H1 (cell line): ENCODE data around the gene PCDHB8. TPM values are rescaled to one million over a fixed set of nuclear protein-coding genes. Genes with fewer than 3 reads are reported as not detected.

ENCODE experiments used
- CTCF ChIA-PET: fragments of 300-600 bp; sonication (Branson Sonifier 250); formaldehyde crosslinking; loops from one replicate; lab custom pipeline; 2021; ENCODE audit not compliant: partially characterized antibody; lab: Charles Lee
- POLR2A ChIA-PET: fragments of 300-600 bp; sonication (Branson Sonifier 250); formaldehyde crosslinking; loops from one replicate; lab custom pipeline; 2021; ENCODE audit warnings: inconsistent platforms; ENCODE audit not compliant: partially characterized antibody; lab: Charles Lee
- DNase-seq, 2 experiments: peaks; one replicate each; pipeline versions ENCODE4 v3.0.0 to v3.0.0-alpha.2; 2010 to 2022; ENCODE audit warnings: low spot score in 2 of 2, low read depth in 1 of 2, mixed read lengths in 1 of 2
- FAIRE-seq: peaks from 2 replicates; lab custom pipeline; 2011; peaks lifted over from hg19 to GRCh38; lab: Jason Lieb, UNC
- H2AFZ ChIP-seq: 2 replicates; pipeline ENCODE4 v1.8.1; 2012; ENCODE audit warnings: low read length, inconsistent platforms
- H2AK5ac ChIP-seq: 2 replicates; pipeline ENCODE4 v1.6.1; 2013; ENCODE audit warnings: low read depth, low read length
- H2BK120ac ChIP-seq: replicated peaks from 2 replicates; pipeline ENCODE3; 2013; ENCODE audit warnings: low read depth, low read length, inconsistent platforms
- H2BK12ac ChIP-seq: 2 replicates; pipeline ENCODE4 v1.6.1; 2013; ENCODE audit warnings: low read depth, low read length
- H2BK15ac ChIP-seq: 2 replicates; pipeline ENCODE4 v1.6.1; 2013; ENCODE audit warnings: low read length
- H2BK20ac ChIP-seq: 2 replicates; pipeline ENCODE4 v1.6.1; 2013; ENCODE audit warnings: low read length
- H2BK5ac ChIP-seq: 2 replicates; pipeline ENCODE4 v1.6.1; 2013; ENCODE audit warnings: low read depth, low read length
- H3K14ac ChIP-seq: 2 replicates; pipeline ENCODE4 v1.6.1; 2013; ENCODE audit warnings: inconsistent platforms; ENCODE audit not compliant: insufficient read length
- H3K18ac ChIP-seq: 2 replicates; pipeline ENCODE4 v1.6.1; 2013; ENCODE audit warnings: low read length; ENCODE audit errors: extremely low read depth
- H3K23ac ChIP-seq: 2 replicates; pipeline ENCODE4 v1.6.1; 2013; ENCODE audit warnings: inconsistent platforms; ENCODE audit not compliant: insufficient read length
- H3K23me2 ChIP-seq: 2 replicates; pipeline ENCODE4 v1.6.1; 2013; ENCODE audit warnings: low read depth, low read length
- H3K27ac ChIP-seq: 2 replicates; pipeline ENCODE4 v1.6.1; 2011; ENCODE audit warnings: low read depth, low read length, inconsistent platforms
- H3K27me3 ChIP-seq, 4 experiments: replicated peaks in 1 of 4; 1 replicate in 1 of 4; 2 replicates in 3 of 4; pipeline versions ENCODE4 v1.6.1 to v1.8.1; 2011 to 2013; ENCODE audit warnings: low read length in 3 of 4, mild to moderate bottlenecking in 3 of 4, inconsistent platforms in 2 of 4, mixed read lengths in 2 of 4, moderate library complexity in 1 of 4; ENCODE audit not compliant: control insufficient read depth in 3 of 4, insufficient read depth in 3 of 4; ENCODE audit errors: extremely low read depth in 1 of 4
- H3K36me3 ChIP-seq, 4 experiments: 2 replicates each; pipeline versions ENCODE4 v1.6.1 to v1.8.1; 2011 to 2013; ENCODE audit warnings: mild to moderate bottlenecking in 4 of 4, low read length in 3 of 4, moderate library complexity in 2 of 4, control low read depth in 1 of 4, inconsistent platforms in 1 of 4; ENCODE audit not compliant: insufficient read depth in 4 of 4, control insufficient read depth in 2 of 4
- H3K4ac ChIP-seq: replicated peaks from 2 replicates; pipeline ENCODE3; 2013; ENCODE audit warnings: low read length, low read depth, mixed read lengths, inconsistent platforms; ENCODE audit not compliant: insufficient read length
- H3K4me1 ChIP-seq, 4 experiments: replicated peaks in 1 of 4; 1 replicate in 1 of 4; 2 replicates in 3 of 4; pipeline versions ENCODE4 v1.6.1 to v1.8.1; 2011 to 2013; ENCODE audit warnings: low read length in 3 of 4, inconsistent platforms in 2 of 4, mixed read lengths in 1 of 4; ENCODE audit not compliant: insufficient read depth in 4 of 4, control insufficient read depth in 3 of 4
- H3K4me2 ChIP-seq, 2 experiments: 2 replicates each; pipeline versions ENCODE4 v1.6.1 to v1.8.1; 2011 to 2013; ENCODE audit warnings: low read depth in 2 of 2, low read length in 2 of 2, control low read depth in 1 of 2, inconsistent platforms in 1 of 2, mild to moderate bottlenecking in 1 of 2; ENCODE audit not compliant: insufficient read depth in 1 of 2
- H3K4me3 ChIP-seq, 4 experiments: fragments of 200-600, 300-600 bp in 1 of 4; sonication (generic), shearing (Covaris generic), sonication (Bioruptor Twin) in 1 of 4; 2 replicates each; pipeline versions ENCODE4 v1.5.1 to v1.8.1; 2011 to 2016; ENCODE audit warnings: low read length in 4 of 4, low read depth in 3 of 4, control low read depth in 2 of 4, inconsistent platforms in 2 of 4, mild to moderate bottlenecking in 2 of 4, mixed read lengths in 1 of 4, moderate library complexity in 1 of 4; ENCODE audit not compliant: insufficient read depth in 2 of 4; ENCODE audit errors: extremely low read depth in 1 of 4
- H3K56ac ChIP-seq: replicated peaks from 2 replicates; pipeline ENCODE3; 2013; ENCODE audit warnings: low read depth, mild to moderate bottlenecking, mixed read lengths, low read length, inconsistent platforms; ENCODE audit not compliant: insufficient read length
- H3K79me1 ChIP-seq: 2 replicates; pipeline ENCODE4 v1.6.1; 2013; ENCODE audit warnings: low read depth, low read length, control low read depth
- H3K79me2 ChIP-seq, 2 experiments: 2 replicates each; pipeline versions ENCODE4 v1.6.1 to v1.8.1; 2012 to 2013; ENCODE audit warnings: low read length in 2 of 2, mild to moderate bottlenecking in 2 of 2, inconsistent platforms in 1 of 2; ENCODE audit not compliant: insufficient read depth in 2 of 2, control insufficient read depth in 1 of 2
- H3K9ac ChIP-seq, 4 experiments: replicated peaks in 1 of 4; 1 replicate in 1 of 4; 2 replicates in 3 of 4; pipeline versions ENCODE4 v1.6.1 to v1.8.1; 2011 to 2013; ENCODE audit warnings: low read depth in 3 of 4, low read length in 3 of 4, control low read depth in 2 of 4, mild to moderate bottlenecking in 2 of 4, moderate library complexity in 2 of 4, inconsistent platforms in 1 of 4; ENCODE audit errors: extremely low read depth in 1 of 4
- H3K9me3 ChIP-seq, 2 experiments: 2 replicates each; pipeline versions ENCODE4 v1.6.1 to v1.8.1; 2012 to 2013; ENCODE audit warnings: mild to moderate bottlenecking in 2 of 2, moderate library complexity in 2 of 2, control low read depth in 1 of 2, inconsistent platforms in 1 of 2, low read depth in 1 of 2, low read length in 1 of 2, mixed read lengths in 1 of 2; ENCODE audit not compliant: insufficient read depth in 2 of 2
- H4K20me1 ChIP-seq, 2 experiments: replicated peaks in 1 of 2; 2 replicates each; pipeline versions ENCODE3 to v1.8.1; 2011 to 2013; ENCODE audit warnings: inconsistent platforms in 2 of 2, low read length in 2 of 2, mild to moderate bottlenecking in 1 of 2; ENCODE audit not compliant: insufficient read depth in 2 of 2, control insufficient read depth in 1 of 2
- H4K5ac ChIP-seq: 2 replicates; pipeline ENCODE4 v1.6.1; 2013; ENCODE audit warnings: low read length, low read depth, mixed read lengths, inconsistent platforms; ENCODE audit not compliant: insufficient read length
- H4K8ac ChIP-seq: 2 replicates; pipeline ENCODE4 v1.8.0; 2013; ENCODE audit warnings: mild to moderate bottlenecking, moderate library complexity, low read length, inconsistent platforms; ENCODE audit not compliant: insufficient read depth; ENCODE audit errors: extremely low read depth
- H4K91ac ChIP-seq: replicated peaks from 2 replicates; pipeline ENCODE3; 2013; ENCODE audit warnings: low read length, mixed read lengths, inconsistent platforms; ENCODE audit not compliant: insufficient read length
- PHF8 ChIP-seq: fragments of 200-600 bp; sonication (generic); conservative IDR thresholded peaks from 2 replicates; pipeline ENCODE4 v1.7.1; 2012; ENCODE audit warnings: low read depth, mild to moderate bottlenecking, inconsistent platforms, low read length, moderate library complexity
- SIRT6 ChIP-seq: IDR thresholded peaks from one replicate; pipeline ENCODE4 v1.7.1; 2012; ENCODE audit warnings: low read length, inconsistent platforms
- WGBS, 2 experiments: shearing (Covaris generic) in 1 of 2; methylation state at CpG; one replicate each; pipeline versions ENCODE4 v1.1.6 to v1.1.7; 2013 to 2015; ENCODE audit warnings: low lambda C conversion rate in 2 of 2, mixed read lengths in 2 of 2, inconsistent platforms in 1 of 2, low coverage in 1 of 2, missing lambda C conversion rate in 1 of 2; ENCODE audit not compliant: insufficient replicate concordance in 2 of 2, insufficient coverage in 1 of 2, insufficient read length in 1 of 2; ENCODE audit errors: extremely low coverage in 1 of 2, missing lambda C conversion rate in 1 of 2; 5-methylcytosine and 5-hydroxymethylcytosine counted together
- polyA plus RNA-seq, 7 experiments: library from polyadenylated mRNA; depleted of rRNA in 3 of 7; stranded (reverse) in 5 of 7; unstranded in 2 of 7; fragments of >200 nt in 5 of 7; fragments of 200-250 nt in 2 of 7; gene quantifications; 1 replicate in 5 of 7; 2 replicates in 1 of 7; 4 replicates in 1 of 7; pipeline versions ENCODE4 v1.2.1 to v1.2.3, GENCODE V29; 2011 to 2013; ENCODE audit warnings: missing spikeins in 2 of 7, mixed read lengths in 2 of 7
- total RNA-seq: library from RNA; stranded (reverse); fragmentation: NEBNext Ultra II Directional; extraction: Animal tissue kit (Norgen Biotek cat#: 25700); gene quantifications from 2 replicates; pipeline ENCODE4 v1.2.1, GENCODE V29; 2021

The PCDHB8 gene
- total and polyA plus RNA-seq, 2 of the 8 experiments (the other 6 are each of a cell fraction or from before 2014, with no cell fraction given): 0.24 to 1.1 TPM

GRCh38 chr5:141150993-141151325 lies 26.6 kb upstream of the PCDHB8 start:
- H3K9ac ChIP-seq: no peak overlapping the region
- H4K20me1 ChIP-seq: no peaks in the 10 kb centered on the region
- H2AFZ ChIP-seq: no peak overlapping the region
- no peak overlapping the region for H4K5ac ChIP-seq
- H3K4me1 ChIP-seq: no peaks in the 10 kb centered on the region
- H3K27me3 ChIP-seq: no peaks in the 10 kb centered on the region
- no peak overlapping the region for H3K14ac ChIP-seq
- H3K18ac ChIP-seq: no peak overlapping the region
- 93% methylated on average over 13 of the region's 13 CpGs; no CpG with 5 or more reads in 1 of the 2 experiments for WGBS, 2 experiments
- CTCF ChIA-PET: interaction anchor here (1.1 to 1.9 kb wide), 11 partner anchors 8 to 266 kb away, joined by 3 to 9 read pairs (median 5); partner anchors contain the start of genes PCDHB10, PCDHB11, PCDHB16 and PCDHB2
- H3K56ac ChIP-seq: no peak overlapping the region
- H2BK5ac ChIP-seq: no peak overlapping the region
- no peak overlapping the region for H3K4me3 ChIP-seq
- FAIRE-seq (no peak), DNase-seq (no peak)
- H2BK120ac ChIP-seq: no peak overlapping the region
- peaks cover 5 to 11% of the 10 kb centered on the region in 2 experiments; a peak in 2 of 4 replicates for H3K9me3 ChIP-seq
- no peak overlapping the region for H3K4ac ChIP-seq
- H2AK5ac ChIP-seq: no peak overlapping the region
- H3K79me2 ChIP-seq: no peaks in the 10 kb centered on the region
- no peak overlapping the region for H2BK20ac ChIP-seq
- H3K27ac ChIP-seq: no peak overlapping the region
- no peaks in the 10 kb centered on the region for H3K36me3 ChIP-seq
- H2BK15ac ChIP-seq: no peak overlapping the region
- no peak overlapping the region for H4K91ac ChIP-seq
- no peak overlapping the region for H3K4me2 ChIP-seq
- no peaks in the 10 kb centered on the region for H3K23me2 ChIP-seq
- no peak overlapping the region for H3K23ac ChIP-seq
- POLR2A ChIA-PET: no interaction called here
- H4K8ac ChIP-seq: no peak overlapping the region
- no peaks in the 10 kb centered on the region for H3K79me1 ChIP-seq
- H2BK12ac ChIP-seq: no peak overlapping the region
- TF ChIP-seq SIRT6: no peak
- no peak for TF ChIP-seq PHF8
